Gastrocnemius medialis (tissue), 4 donors: ENCODE data around the gene RFK.

Experiments used
- CTCF ChIP-seq, 5 experiments: fragments of 450-650 bp in 3 of 5; fragments of 200-600 bp in 2 of 5; sonication (generic) in 2 of 5; IDR thresholded peaks in 4 of 5; conservative IDR thresholded peaks in 1 of 5; 1 replicate in 4 of 5; 2 replicates in 1 of 5; pipeline ENCODE4 v1.5.1; 2016 to 2019; ENCODE audit warnings: antibody characterized with exemption in 5 of 5, mild to moderate bottlenecking in 3 of 5, moderate library complexity in 3 of 5
- POLR2A ChIP-seq, 2 donors: fragments of 450-650 bp; IDR thresholded peaks; one replicate each; pipeline ENCODE4 v1.6.1; 2017; ENCODE audit warnings: antibody characterized with exemption in 2 of 2, mild to moderate bottlenecking in 2 of 2, moderate library complexity in 2 of 2

- no peak for TF ChIP-seq POLR2A (IDR thresholded peaks at IDR 0.05)
- no peak for TF ChIP-seq CTCF (IDR thresholded peaks at IDR 0.05 in 4 of 5, conservative IDR thresholded peaks at IDR 0.05 in 1 of 5)
Measured at GRCh38 chr9:76401580-76402354, 7.5 kb upstream of the RFK start.
